Measurements from ENCODE around the gene RASSF5. TPM values are rescaled to one million over a fixed set of nuclear protein-coding genes. Genes with fewer than 3 reads are reported as not detected.

Gene RASSF5
- total and polyA plus RNA-seq, 2 donors from 2014 or later, result 2.4 to 18.8 TPM

GRCh38 chr1:206554701-206555472 lies 47.6 kb downstream of the RASSF5 start:
- Histone ChIP-seq H3K9ac (ENCODE audit: low read length in 3 of 3) (no peak overlapping the region), H3K9me3 (ENCODE audit: control insufficient read depth in 2 of 3, insufficient read depth in 1 of 3, low read length in 3 of 3) (no peaks in the 10 kb centered on the region), H3K27me3 (ENCODE audit: control insufficient read depth, insufficient read depth, low read length) (no peaks in the 10 kb centered on the region), H3K4me1 (ENCODE audit: control insufficient read depth in 2 of 3, insufficient read depth in 2 of 3, low read depth in 1 of 3, low read length in 3 of 3) (peaks cover 2 to 15% (median 7%) of the 10 kb centered on the region in 3 donors), H3K4me3 (ENCODE audit: low read length in 3 of 3) (no peak overlapping the region), H3K36me3 (ENCODE audit: control insufficient read depth in 2 of 3, insufficient read depth in 3 of 3, low read length in 3 of 3) (no peaks in the 10 kb centered on the region), H3K27ac (ENCODE audit: low read depth in 2 of 2, low read length in 2 of 2) (no peak overlapping the region)
- no peak for DNase-seq
- intact Hi-C loops (cut with DNase I), result no loop called here
- TF ChIP-seq CTCF (IDR thresholded peaks at IDR 0.05; ENCODE audit: borderline replicate concordance, extremely low read depth, insufficient read depth), result no peak
- no peak for FAIRE-seq

GRCh38 chr1:206555473-206555935 lies 48.2 kb downstream of the RASSF5 start:
- no peak overlapping the region for H3K4me3 ChIP-seq (ENCODE audit: low read length in 3 of 3)
- intact Hi-C loops (cut with DNase I), result no loop called here
- H3K9ac ChIP-seq (ENCODE audit: low read length in 3 of 3), result no peak overlapping the region
- TF ChIP-seq CTCF (IDR thresholded peaks at IDR 0.05; ENCODE audit: borderline replicate concordance, extremely low read depth, insufficient read depth), result no peak
- DNase-seq, result peak; percentile 38 to 83 (median 56)
- no peaks in the 10 kb centered on the region for H3K9me3 ChIP-seq (ENCODE audit: control insufficient read depth in 2 of 3, insufficient read depth in 1 of 3, low read length in 3 of 3)
- FAIRE-seq, result no peak
- H3K4me1 ChIP-seq (ENCODE audit: control insufficient read depth in 2 of 3, insufficient read depth in 2 of 3, low read depth in 1 of 3, low read length in 3 of 3), result peaks cover 2 to 15% (median 13%) of the 10 kb centered on the region in 3 donors
- no peaks in the 10 kb centered on the region for H3K36me3 ChIP-seq (ENCODE audit: control insufficient read depth in 2 of 3, insufficient read depth in 3 of 3, low read length in 3 of 3)
- H3K27me3 ChIP-seq (ENCODE audit: control insufficient read depth, insufficient read depth, low read length), result no peaks in the 10 kb centered on the region
- no peak overlapping the region for H3K27ac ChIP-seq (ENCODE audit: low read depth in 2 of 2, low read length in 2 of 2)

- DNase-seq (no peak), FAIRE-seq (no peak)
- TF ChIP-seq CTCF (IDR thresholded peaks at IDR 0.05; ENCODE audit: borderline replicate concordance, extremely low read depth, insufficient read depth), result no peak
- peaks cover 2 to 15% (median 13%) of the 10 kb centered on the region in 3 donors for H3K4me1 ChIP-seq (ENCODE audit: control insufficient read depth in 2 of 3, insufficient read depth in 2 of 3, low read depth in 1 of 3, low read length in 3 of 3)
- no peak overlapping the region for H3K27ac ChIP-seq (ENCODE audit: low read depth in 2 of 2, low read length in 2 of 2)
- no peaks in the 10 kb centered on the region for H3K36me3 ChIP-seq (ENCODE audit: control insufficient read depth in 2 of 3, insufficient read depth in 3 of 3, low read length in 3 of 3)
- H3K4me3 ChIP-seq (ENCODE audit: low read length in 3 of 3), result peak overlapping the region in 1 of 3 donors; percentile 52
- no peaks in the 10 kb centered on the region for H3K9me3 ChIP-seq (ENCODE audit: control insufficient read depth in 2 of 3, insufficient read depth in 1 of 3, low read length in 3 of 3)
- no peaks in the 10 kb centered on the region for H3K27me3 ChIP-seq (ENCODE audit: control insufficient read depth, insufficient read depth, low read length)
- intact Hi-C loops (cut with DNase I), result no loop called here
- H3K9ac ChIP-seq (ENCODE audit: low read length in 3 of 3), result no peak overlapping the region
These were observed 48.9 kb downstream of the RASSF5 start for GRCh38 chr1:206556047-206556749.

Measured in kidney (tissue), 14 donors.